ENCODE results near the gene THRB.

Gene THRB

DNA sequence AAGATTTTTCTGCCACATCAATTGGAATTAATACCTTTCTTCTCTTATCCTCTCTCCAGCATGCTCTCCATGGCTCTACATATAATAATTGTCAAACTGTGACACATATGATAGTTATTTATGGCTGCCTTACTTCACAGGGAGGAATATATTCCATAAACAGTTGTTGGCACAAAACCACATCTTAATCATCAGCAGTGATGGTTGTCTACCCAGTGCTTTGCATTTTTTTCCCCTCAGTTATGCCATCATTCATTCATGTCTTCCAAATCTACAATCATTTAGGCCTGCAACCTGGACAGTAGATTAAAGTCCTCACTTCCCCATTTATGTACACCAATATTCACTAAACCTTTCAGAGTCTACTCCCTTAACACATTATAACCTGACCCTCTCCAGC, 107.7 kb downstream of the THRB start:
- no peak for DNase-seq (ENCODE audit: low spot score)
- TF ChIP-seq, protein P1, sequence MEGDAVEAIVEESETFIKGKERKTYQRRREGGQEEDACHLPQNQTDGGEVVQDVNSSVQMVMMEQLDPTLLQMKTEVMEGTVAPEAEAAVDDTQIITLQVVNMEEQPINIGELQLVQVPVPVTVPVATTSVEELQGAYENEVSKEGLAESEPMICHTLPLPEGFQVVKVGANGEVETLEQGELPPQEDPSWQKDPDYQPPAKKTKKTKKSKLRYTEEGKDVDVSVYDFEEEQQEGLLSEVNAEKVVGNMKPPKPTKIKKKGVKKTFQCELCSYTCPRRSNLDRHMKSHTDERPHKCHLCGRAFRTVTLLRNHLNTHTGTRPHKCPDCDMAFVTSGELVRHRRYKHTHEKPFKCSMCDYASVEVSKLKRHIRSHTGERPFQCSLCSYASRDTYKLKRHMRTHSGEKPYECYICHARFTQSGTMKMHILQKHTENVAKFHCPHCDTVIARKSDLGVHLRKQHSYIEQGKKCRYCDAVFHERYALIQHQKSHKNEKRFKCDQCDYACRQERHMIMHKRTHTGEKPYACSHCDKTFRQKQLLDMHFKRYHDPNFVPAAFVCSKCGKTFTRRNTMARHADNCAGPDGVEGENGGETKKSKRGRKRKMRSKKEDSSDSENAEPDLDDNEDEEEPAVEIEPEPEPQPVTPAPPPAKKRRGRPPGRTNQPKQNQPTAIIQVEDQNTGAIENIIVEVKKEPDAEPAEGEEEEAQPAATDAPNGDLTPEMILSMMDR (IDR thresholded peaks at IDR 0.05; ENCODE audit: borderline replicate concordance, control extremely low read depth, extremely low read depth, insufficient read depth, missing control alignments), result no peak
- in situ Hi-C loops (cut with MboI; ENCODE audit: low sequenced_read_pairs, unreplicated experiment), result no loop called here

DNA sequence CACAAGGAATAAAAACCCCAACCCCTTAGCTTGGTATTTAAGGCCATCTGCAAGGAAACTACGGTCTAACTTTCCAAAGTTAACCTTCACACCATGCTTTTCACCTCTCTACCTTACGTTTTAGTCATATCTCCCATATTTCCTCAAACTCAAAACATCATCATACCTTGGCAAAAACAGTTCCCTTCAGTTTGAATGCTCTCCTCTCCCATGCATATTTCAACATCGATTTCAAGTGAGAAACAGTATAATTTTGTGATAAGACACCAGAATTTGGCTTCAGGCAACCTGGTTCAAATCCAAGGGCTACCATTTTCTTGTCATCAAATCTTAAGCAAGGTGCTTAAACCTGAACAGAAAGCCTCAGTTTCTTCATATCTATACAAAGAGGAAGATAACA, 108.2 kb downstream of the THRB start:
- TF ChIP-seq, protein P1 (IDR thresholded peaks at IDR 0.05; ENCODE audit: borderline replicate concordance, control extremely low read depth, extremely low read depth, insufficient read depth, missing control alignments), result no peak
- in situ Hi-C loops (cut with MboI; ENCODE audit: low sequenced_read_pairs, unreplicated experiment), result no loop called here
- DNase-seq (ENCODE audit: low spot score), result no peak

DNA sequence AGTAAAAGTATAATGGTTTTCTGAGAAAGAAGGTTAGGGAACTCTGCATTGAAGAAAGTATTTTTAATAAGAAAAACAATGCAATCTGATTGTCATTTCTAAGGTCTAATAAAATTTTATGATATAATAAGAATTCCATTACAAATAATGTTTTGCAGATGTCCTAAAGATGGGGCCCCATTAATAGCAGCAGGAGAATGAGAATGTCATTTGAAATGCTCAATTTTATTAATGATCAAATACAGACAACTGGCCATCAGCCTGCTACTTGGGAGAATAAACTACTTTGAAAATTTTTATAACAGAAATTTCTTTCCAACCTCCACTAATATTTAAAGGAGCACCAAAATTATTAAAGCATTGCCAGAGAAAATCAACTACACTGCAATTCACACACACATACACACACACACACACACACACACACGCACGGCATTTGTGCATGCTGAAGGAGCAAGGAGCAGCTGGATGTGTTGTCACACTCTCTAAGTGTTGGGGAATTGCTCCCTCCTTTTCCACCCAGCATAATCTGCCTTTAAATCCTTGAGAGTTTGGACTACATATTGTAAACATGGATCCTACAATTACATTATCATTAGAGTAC, 109.5 kb downstream of the THRB start:
- TF ChIP-seq, protein P1 (IDR thresholded peaks at IDR 0.05; ENCODE audit: borderline replicate concordance, control extremely low read depth, extremely low read depth, insufficient read depth, missing control alignments), result no peak
- no peak for DNase-seq (ENCODE audit: low spot score)
- in situ Hi-C loops (cut with MboI; ENCODE audit: low sequenced_read_pairs, unreplicated experiment), result no loop called here

DNA sequence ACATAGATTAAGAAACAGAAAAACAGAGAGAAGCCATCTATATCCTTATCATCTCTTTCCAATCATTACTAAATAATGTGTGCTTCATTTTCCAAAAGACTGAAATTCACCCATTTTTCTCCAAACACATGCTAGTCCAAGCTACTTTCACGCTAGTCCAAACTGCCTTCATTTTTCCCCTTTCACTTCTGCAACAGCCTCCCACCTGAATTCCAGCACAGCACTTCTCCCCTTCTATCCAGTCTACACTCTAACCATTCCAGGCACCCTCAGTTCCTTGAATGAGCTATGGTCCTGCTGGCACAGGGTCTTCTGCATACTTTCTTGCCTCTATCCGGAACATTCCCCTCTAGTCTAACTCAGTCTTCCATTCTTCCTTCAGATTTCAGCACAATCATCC, 112.0 kb downstream of the THRB start:
- no peak for DNase-seq (ENCODE audit: low spot score)
- TF ChIP-seq, protein P1 (IDR thresholded peaks at IDR 0.05; ENCODE audit: borderline replicate concordance, control extremely low read depth, extremely low read depth, insufficient read depth, missing control alignments), result no peak
- in situ Hi-C loops (cut with MboI; ENCODE audit: low sequenced_read_pairs, unreplicated experiment), result no loop called here

DNA sequence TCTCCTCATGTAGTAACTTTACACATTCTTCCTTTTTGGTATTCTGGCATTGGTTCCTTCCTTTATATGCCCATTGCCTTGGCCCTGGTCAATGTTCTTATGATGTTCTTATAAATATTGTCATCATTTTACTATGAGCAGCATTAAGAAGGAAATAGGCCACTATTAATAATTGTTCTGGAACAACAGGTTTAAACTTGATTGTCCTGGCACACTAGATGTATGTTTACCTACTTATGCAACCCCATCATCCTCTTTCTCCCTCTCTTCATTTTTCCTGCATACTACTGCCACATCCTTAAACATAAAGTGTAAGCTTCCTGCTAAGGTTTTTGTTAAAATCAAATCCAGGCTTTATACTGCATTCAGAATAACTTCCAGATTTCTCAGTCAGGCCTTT, 114.7 kb downstream of the THRB start:
- TF ChIP-seq, protein P1 (IDR thresholded peaks at IDR 0.05; ENCODE audit: borderline replicate concordance, control extremely low read depth, extremely low read depth, insufficient read depth, missing control alignments), result no peak
- no peak for DNase-seq (ENCODE audit: low spot score)
- in situ Hi-C loops (cut with MboI; ENCODE audit: low sequenced_read_pairs, unreplicated experiment), result no loop called here

DNA sequence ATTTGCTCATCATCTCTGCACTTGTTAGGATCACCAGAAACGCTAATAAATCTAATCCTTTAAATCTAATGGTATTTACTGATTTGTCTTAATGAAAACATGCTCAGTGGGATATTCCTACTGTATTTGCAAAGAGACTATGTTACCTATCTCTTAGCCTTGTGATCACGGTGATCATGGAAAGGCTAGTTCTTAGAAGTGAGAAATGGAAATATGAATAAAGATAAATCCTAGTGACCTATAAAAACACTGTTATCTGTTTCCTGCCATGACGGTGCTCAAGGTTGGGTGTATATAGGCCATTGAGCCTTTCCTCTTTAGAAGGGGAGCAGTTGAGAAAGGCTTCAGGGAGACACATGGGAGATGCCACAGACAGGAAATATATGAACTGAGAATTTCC, 116.3 kb downstream of the THRB start:
- DNase-seq (ENCODE audit: low spot score), result no peak
- in situ Hi-C loops (cut with MboI; ENCODE audit: low sequenced_read_pairs, unreplicated experiment), result no loop called here
- TF ChIP-seq, protein P1 (IDR thresholded peaks at IDR 0.05; ENCODE audit: borderline replicate concordance, control extremely low read depth, extremely low read depth, insufficient read depth, missing control alignments), result no peak

Measured in GM13976 (cell line).